MM.1S (cell line): ENCODE data around the gene PRKCH.

Experiments used
- EZH2 ChIP-seq: fragments of 300-600 bp; sonication (generic); optimal IDR thresholded peaks from 2 replicates; pipeline ENCODE3; 2017; ENCODE audit warnings: low read depth, mild to moderate bottlenecking, antibody characterized with exemption, low read length, mixed read lengths
- TF ChIP-seq, protein P1 (sequence below): fragments of 300-600 bp; sonication (generic); IDR thresholded peaks from 2 replicates; pipeline ENCODE4 v1.5.1; 2016; ENCODE audit warnings: antibody characterized with exemption, low read length, mixed read lengths

DNA sequence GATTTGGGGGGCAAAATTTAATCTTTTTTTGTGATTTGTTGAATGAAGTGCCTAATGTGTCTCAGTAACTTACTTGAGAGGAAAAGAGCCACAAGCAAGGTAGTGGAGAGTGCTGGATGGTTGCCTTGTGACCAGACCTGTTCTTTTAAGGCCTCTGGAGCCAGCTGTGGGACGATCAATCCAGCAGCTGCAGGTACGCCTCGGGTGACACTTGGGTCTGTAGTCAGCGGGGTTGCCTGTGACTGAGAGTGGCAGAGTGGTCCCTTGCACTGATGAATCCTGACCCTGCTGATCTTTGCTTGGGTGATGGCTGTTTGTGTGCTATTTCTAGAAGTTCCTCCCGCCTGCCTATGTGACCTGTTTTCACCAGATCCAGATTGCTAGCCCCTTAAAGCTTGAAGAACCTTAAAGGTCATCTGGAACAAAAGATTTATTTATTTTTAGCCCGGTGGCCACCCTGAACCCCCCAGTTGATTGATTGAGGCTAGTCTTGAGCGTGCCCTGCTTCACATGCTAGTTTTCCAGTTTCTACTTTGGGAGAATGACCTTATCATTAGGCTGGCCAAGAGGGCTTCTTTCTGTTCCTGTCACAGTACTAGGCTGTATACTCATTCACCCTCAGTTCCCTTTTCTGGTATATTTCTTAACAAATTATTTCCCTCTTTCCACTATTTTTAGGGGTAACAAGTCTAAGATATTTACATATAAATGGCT, 23.2 kb downstream of the PRKCH start:
- TF ChIP-seq, protein P1, sequence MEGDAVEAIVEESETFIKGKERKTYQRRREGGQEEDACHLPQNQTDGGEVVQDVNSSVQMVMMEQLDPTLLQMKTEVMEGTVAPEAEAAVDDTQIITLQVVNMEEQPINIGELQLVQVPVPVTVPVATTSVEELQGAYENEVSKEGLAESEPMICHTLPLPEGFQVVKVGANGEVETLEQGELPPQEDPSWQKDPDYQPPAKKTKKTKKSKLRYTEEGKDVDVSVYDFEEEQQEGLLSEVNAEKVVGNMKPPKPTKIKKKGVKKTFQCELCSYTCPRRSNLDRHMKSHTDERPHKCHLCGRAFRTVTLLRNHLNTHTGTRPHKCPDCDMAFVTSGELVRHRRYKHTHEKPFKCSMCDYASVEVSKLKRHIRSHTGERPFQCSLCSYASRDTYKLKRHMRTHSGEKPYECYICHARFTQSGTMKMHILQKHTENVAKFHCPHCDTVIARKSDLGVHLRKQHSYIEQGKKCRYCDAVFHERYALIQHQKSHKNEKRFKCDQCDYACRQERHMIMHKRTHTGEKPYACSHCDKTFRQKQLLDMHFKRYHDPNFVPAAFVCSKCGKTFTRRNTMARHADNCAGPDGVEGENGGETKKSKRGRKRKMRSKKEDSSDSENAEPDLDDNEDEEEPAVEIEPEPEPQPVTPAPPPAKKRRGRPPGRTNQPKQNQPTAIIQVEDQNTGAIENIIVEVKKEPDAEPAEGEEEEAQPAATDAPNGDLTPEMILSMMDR, result no peak
- no peak for TF ChIP-seq EZH2
